Osteocyte (in vitro differentiated cells): ENCODE data around the gene TNC. TPM values are rescaled to one million over a fixed set of nuclear protein-coding genes. Genes with fewer than 3 reads are reported as not detected.

Experiments
- DNase-seq: peaks from one replicate; pipeline ENCODE4 v3.0.0; 2021; ENCODE audit warnings: mixed read lengths; ENCODE audit not compliant: unreplicated experiment; ENCODE audit errors: extremely low spot score
- H3K27ac Mint-ChIP-seq: one replicate; pipeline ENCODE4 v1.8.0; 2021; ENCODE audit warnings: mild to moderate bottlenecking, mixed read lengths; ENCODE audit not compliant: unreplicated experiment
- H3K27me3 Mint-ChIP-seq: one replicate; pipeline ENCODE4 v1.8.0; 2021; ENCODE audit warnings: mixed read lengths; ENCODE audit not compliant: unreplicated experiment
- H3K36me3 Mint-ChIP-seq: one replicate; pipeline ENCODE4 v1.8.0; 2021; ENCODE audit warnings: mixed read lengths; ENCODE audit not compliant: unreplicated experiment
- H3K4me1 Mint-ChIP-seq: one replicate; pipeline ENCODE4 v1.8.0; 2021; ENCODE audit warnings: mixed read lengths; ENCODE audit not compliant: unreplicated experiment
- H3K4me3 Mint-ChIP-seq: one replicate; pipeline ENCODE4 v1.8.0; 2021; ENCODE audit warnings: mild to moderate bottlenecking, moderate library complexity, mixed read lengths; ENCODE audit not compliant: unreplicated experiment
- H3K9me3 Mint-ChIP-seq: one replicate; pipeline ENCODE4 v1.8.0; 2021; ENCODE audit warnings: mixed read lengths; ENCODE audit not compliant: unreplicated experiment
- total RNA-seq: library from RNA; stranded (reverse); gene quantifications from 2 replicates; pipeline ENCODE4 v1.2.1, GENCODE V29; 2021
- TF ChIP-seq, protein P1 (sequence below): fragments of 200-600 bp; sonication (generic); IDR thresholded peaks from 2 replicates; pipeline ENCODE4 v1.5.0; 2021; ENCODE audit warnings: antibody characterized with exemption, mild to moderate bottlenecking, moderate library complexity

The TNC gene
- total RNA-seq, 1 donor from 2014 or later = 75.1 TPM

DNA sequence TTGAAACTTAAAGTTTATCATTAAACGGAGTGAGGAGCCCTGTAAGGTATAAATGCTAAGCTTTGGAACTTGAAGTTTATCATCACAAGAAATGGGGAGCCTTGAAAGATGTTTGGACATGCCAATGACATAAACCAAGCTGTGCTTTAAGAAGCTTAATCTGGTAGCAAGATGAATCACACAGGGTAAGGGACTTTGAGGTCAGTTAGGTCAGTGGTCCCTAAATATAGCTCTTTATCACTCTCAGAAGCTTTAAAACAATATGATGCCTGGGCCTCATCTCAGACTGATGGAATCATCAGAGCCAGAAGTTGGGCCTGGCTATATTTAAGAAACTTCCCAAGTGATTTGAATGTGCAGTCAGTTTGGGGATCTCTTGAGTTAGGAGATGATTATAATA is 85.7 kb downstream of the TNC start:
- no peak overlapping the region for H3K27ac Mint-ChIP-seq
- no peaks in the 10 kb centered on the region for H3K9me3 Mint-ChIP-seq
- H3K4me3 Mint-ChIP-seq = no peak overlapping the region
- TF ChIP-seq, protein P1, sequence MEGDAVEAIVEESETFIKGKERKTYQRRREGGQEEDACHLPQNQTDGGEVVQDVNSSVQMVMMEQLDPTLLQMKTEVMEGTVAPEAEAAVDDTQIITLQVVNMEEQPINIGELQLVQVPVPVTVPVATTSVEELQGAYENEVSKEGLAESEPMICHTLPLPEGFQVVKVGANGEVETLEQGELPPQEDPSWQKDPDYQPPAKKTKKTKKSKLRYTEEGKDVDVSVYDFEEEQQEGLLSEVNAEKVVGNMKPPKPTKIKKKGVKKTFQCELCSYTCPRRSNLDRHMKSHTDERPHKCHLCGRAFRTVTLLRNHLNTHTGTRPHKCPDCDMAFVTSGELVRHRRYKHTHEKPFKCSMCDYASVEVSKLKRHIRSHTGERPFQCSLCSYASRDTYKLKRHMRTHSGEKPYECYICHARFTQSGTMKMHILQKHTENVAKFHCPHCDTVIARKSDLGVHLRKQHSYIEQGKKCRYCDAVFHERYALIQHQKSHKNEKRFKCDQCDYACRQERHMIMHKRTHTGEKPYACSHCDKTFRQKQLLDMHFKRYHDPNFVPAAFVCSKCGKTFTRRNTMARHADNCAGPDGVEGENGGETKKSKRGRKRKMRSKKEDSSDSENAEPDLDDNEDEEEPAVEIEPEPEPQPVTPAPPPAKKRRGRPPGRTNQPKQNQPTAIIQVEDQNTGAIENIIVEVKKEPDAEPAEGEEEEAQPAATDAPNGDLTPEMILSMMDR = no peak
- H3K4me1 Mint-ChIP-seq = peaks cover 33% of the 10 kb centered on the region
- DNase-seq = no peak
- H3K36me3 Mint-ChIP-seq = peaks cover 18% of the 10 kb centered on the region
- H3K27me3 Mint-ChIP-seq = no peaks in the 10 kb centered on the region

DNA sequence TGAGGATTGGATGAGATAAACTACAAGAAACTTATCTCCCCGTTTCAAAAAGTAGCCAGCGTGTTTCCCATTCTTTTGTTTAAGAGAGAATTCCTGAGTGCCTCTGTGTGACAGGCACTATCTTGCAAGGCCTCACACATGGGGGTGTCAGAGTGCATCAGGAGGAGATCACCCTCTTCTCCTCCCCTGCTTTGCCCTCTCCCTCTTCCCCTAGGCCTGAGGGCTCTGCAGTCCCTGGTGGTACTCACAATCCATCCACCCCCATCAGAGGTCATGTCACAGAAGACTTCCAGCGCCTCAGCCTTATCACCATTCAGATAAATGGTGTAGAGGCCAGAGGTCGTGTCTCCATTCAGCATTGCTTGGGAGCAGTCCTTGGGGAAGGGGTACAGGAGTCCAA is 88.0 kb downstream of the TNC start:
- H3K27ac Mint-ChIP-seq = no peak overlapping the region
- TF ChIP-seq, protein P1 = no peak
- no peaks in the 10 kb centered on the region for H3K27me3 Mint-ChIP-seq
- peaks cover 17% of the 10 kb centered on the region for H3K4me1 Mint-ChIP-seq
- no peak overlapping the region for H3K4me3 Mint-ChIP-seq
- peaks cover 19% of the 10 kb centered on the region for H3K36me3 Mint-ChIP-seq
- H3K9me3 Mint-ChIP-seq = no peaks in the 10 kb centered on the region
- DNase-seq = no peak

DNA sequence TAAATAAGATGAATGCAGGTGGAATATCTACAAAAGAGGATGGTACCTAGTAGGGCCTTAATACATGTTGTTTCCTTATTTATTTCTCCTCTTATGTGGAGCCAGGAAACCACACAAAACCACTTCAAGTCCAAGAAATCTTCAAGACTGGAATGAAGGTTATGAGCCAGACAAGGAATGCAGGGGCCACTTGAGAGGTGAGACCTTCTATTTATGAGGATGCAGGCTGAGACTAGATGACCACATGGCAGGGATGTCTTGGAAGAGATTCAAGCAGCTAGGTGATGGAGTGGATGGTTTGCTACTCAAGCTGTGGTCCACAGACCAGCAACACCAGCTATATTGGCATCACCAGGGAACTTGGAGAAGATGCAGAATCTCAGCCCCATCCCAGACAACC is 92.2 kb downstream of the TNC start:
- H3K27me3 Mint-ChIP-seq = no peaks in the 10 kb centered on the region
- TF ChIP-seq, protein P1 = no peak
- no peak overlapping the region for H3K27ac Mint-ChIP-seq
- H3K4me3 Mint-ChIP-seq = no peak overlapping the region
- H3K9me3 Mint-ChIP-seq = no peaks in the 10 kb centered on the region
- DNase-seq = no peak
- peaks cover 10% of the 10 kb centered on the region for H3K4me1 Mint-ChIP-seq
- H3K36me3 Mint-ChIP-seq = peaks cover 10% of the 10 kb centered on the region

DNA sequence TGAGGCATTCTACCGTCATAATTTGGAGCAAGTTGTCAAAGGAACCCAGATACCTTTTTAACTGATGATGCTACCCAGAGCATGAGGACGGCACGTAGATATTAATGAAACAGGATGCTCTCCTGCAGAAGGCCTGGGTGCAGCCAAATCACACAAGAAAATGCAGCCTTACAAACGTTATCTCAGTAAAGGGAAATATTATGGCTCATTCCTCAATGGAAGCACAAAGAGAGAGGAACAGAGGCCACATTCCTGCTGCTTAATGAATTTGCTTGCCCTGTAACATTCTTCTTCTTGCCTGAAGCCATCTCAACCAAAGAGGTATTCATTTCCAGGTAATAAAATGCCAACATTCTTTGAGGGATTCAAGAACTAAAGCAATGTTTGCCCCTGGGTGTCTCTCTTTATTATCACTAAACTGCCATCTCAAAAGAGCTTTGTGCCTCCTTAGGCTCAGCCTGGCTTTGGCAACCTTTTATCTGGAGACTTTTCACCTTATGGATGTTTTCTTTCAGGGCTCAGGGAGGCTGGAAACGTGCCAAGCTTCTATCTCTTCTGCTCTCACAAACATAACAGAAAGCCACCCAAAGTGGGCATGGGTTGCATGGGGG is 92.9 kb downstream of the TNC start:
- TF ChIP-seq, protein P1 = no peak
- Mint-ChIP-seq H3K4me1 (peaks cover 10% of the 10 kb centered on the region), H3K36me3 (peaks cover 9% of the 10 kb centered on the region), H3K4me3 (no peak overlapping the region), H3K9me3 (no peaks in the 10 kb centered on the region), H3K27ac (no peak overlapping the region), H3K27me3 (no peaks in the 10 kb centered on the region)
- DNase-seq = no peak

DNA sequence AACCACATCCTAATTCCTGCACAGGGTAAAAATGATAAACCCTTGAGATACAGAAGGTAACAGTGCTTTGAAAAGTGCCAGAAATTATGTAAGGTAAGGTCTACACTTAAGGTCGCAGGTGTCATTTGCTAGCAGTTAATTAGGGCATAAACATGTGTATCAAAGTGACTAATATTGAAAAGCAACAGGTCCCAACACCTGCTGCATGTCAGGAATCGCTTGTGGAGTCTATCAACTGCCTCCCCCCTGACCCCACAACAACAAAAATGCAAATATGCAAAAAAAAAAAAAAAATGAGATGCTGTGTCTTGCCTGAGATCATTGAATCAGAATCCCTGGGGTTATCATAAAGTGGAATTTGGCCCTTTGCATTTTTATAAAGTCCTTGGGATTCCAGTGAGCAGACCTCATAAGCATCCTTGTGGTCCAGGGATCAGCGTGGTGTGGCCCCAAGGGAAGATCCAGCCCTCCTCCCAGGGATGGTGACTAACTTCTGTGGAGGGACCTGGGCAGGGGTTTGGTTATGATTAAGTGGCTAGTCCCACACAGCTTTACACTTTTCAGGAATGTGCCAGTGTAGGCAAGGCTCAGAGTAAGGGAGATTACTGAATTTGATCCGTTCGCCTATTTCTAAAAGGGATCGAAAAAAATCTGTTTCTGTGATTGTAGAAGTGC is 95.1 kb downstream of the TNC start:
- Mint-ChIP-seq H3K4me3 (no peak overlapping the region), H3K27me3 (no peaks in the 10 kb centered on the region), H3K9me3 (no peaks in the 10 kb centered on the region), H3K4me1 (peaks cover 18% of the 10 kb centered on the region), H3K36me3 (peaks cover 9% of the 10 kb centered on the region), H3K27ac (no peak overlapping the region)
- no peak for DNase-seq
- TF ChIP-seq, protein P1 = no peak
